Measurements from ENCODE around the gene FAM163B. TPM values are rescaled to one million over a fixed set of nuclear protein-coding genes. Genes with fewer than 3 reads are reported as not detected.

Gene FAM163B
- total and polyA plus RNA-seq, 2 experiments from 2014 or later = 0.60 to 1.3 TPM

GRCh38 chr9:133602277-133602676, 6.9 kb downstream of the FAM163B start (continued):
- no peak for TF ChIP-seq NANOG (IDR thresholded peaks at IDR 0.05; ENCODE audit: borderline replicate concordance)
- no peak for TF ChIP-seq ZNF462 (CRISPR knock-in tag; IDR thresholded peaks at IDR 0.05)
- TF ChIP-seq STAT1 (IDR thresholded peaks at IDR 0.05; ENCODE audit: unreplicated experiment) = no peak

- Mint-ChIP-seq H3K36me3 (ENCODE audit: low read depth) (peaks cover 10% of the 10 kb centered on the region), H3K4me3 (no peak overlapping the region), H3K9me3 (peaks cover 16% of the 10 kb centered on the region), H3K27me3 (ENCODE audit: insufficient read depth, low read depth, poor library complexity) (peaks cover 2% of the 10 kb centered on the region), H3K27ac (no peak overlapping the region), H3K4me1 (peaks cover 24% of the 10 kb centered on the region)
- H3K27ac ChIP-seq (ENCODE audit: low read depth) = no peak overlapping the region
- H3K27me3 ChIP-seq (ENCODE audit: insufficient read depth) = no peaks in the 10 kb centered on the region
- H3K79me2 ChIP-seq (replicated peaks; ENCODE audit: insufficient read depth) = no peaks in the 10 kb centered on the region
- no peak for DNase-seq (ENCODE audit: low spot score)
- no peaks in the 10 kb centered on the region for H3K4me1 ChIP-seq (ENCODE audit: insufficient read depth)
- peaks cover 6% of the 10 kb centered on the region; the same call in 1 of the 2 replicates for H3F3A ChIP-seq (replicated peaks; ENCODE audit: low read depth)
- H3K4me2 ChIP-seq = no peak overlapping the region
- no peak overlapping the region for H3K4me3 ChIP-seq
- no peaks in the 10 kb centered on the region for H3K36me3 ChIP-seq (ENCODE audit: insufficient read depth)
- no peak for ATAC-seq
- no peaks in the 10 kb centered on the region for H3K9me2 ChIP-seq (ENCODE audit: insufficient read depth)
- H4K20me1 ChIP-seq (replicated peaks; ENCODE audit: insufficient read depth) = no peaks in the 10 kb centered on the region
- H2AFZ ChIP-seq = no peak overlapping the region
- TF ChIP-seq REST (IDR thresholded peaks at IDR 0.05; ENCODE audit: unreplicated experiment) (no peak), ZNF462 (CRISPR knock-in tag; IDR thresholded peaks at IDR 0.05) (no peak), EZH2 (IDR thresholded peaks at IDR 0.05; ENCODE audit: low read depth, unreplicated experiment) (no peak), CREB1 (CRISPR knock-in tag; IDR thresholded peaks at IDR 0.05; ENCODE audit: low read depth) (no peak)
Measured at GRCh38 chr9:133601746-133602145, 7.4 kb downstream of the FAM163B start.
